Naive thymus-derived CD4-positive, alpha-beta T cell (primary cell): ENCODE results near the gene OR52K2. TPM values are rescaled to one million over a fixed set of nuclear protein-coding genes. Genes with fewer than 3 reads are reported as not detected.
"Not testable (repeated sequence)": the region's sequence is repeated elsewhere in the genome, so short reads cannot be mapped to it uniquely, and the experiment has no call there.

Experiments used
- ATAC-seq: fragments of 150-1000 bp; cut with Tn5 transposase; 2 replicates; pipeline ENCODE4 v1.10.0; 2021; ENCODE audit warnings: mild to moderate bottlenecking, moderate library complexity
- CTCF ChIA-PET: fragments of 350-600 bp; sonication (Branson Sonifier 250); formaldehyde crosslinking; loops from one replicate; lab custom pipeline; 2021; ENCODE audit warnings: antibody characterized with exemption; lab: Charles Lee
- POLR2A ChIA-PET: fragments of 350-600 bp; sonication (Branson Sonifier 250); formaldehyde crosslinking; loops from one replicate; lab custom pipeline; 2021; ENCODE audit warnings: antibody characterized with exemption, inconsistent platforms; lab: Charles Lee
- DNase-seq, 9 donors: peaks; one replicate each; pipeline versions ENCODE4 v3.0.0 to v3.0.0-alpha.2; 2020 to 2022; ENCODE audit warnings: mixed read lengths in 1 of 9
- H3K27ac ChIP-seq: one replicate; pipeline ENCODE4 v1.7.0; 2013; ENCODE audit warnings: mild to moderate bottlenecking, low read depth, low read length, moderate library complexity
- H3K27me3 ChIP-seq, 2 donors: one replicate each; pipeline ENCODE4 v1.7.0; 2013; ENCODE audit warnings: low read length in 2 of 2, mild to moderate bottlenecking in 2 of 2, moderate library complexity in 2 of 2; ENCODE audit not compliant: control insufficient read depth in 2 of 2, insufficient read depth in 2 of 2
- H3K36me3 ChIP-seq, 3 experiments: 1 replicate in 2 of 3; 2 replicates in 1 of 3; pipeline ENCODE4 v1.7.0; 2013; ENCODE audit warnings: low read length in 3 of 3, mild to moderate bottlenecking in 3 of 3, moderate library complexity in 1 of 3; ENCODE audit not compliant: insufficient read depth in 3 of 3, control insufficient read depth in 2 of 3
- H3K4me1 ChIP-seq, 2 donors: one replicate each; pipeline ENCODE4 v1.7.0; 2013; ENCODE audit warnings: low read length in 2 of 2, mild to moderate bottlenecking in 2 of 2, moderate library complexity in 1 of 2; ENCODE audit not compliant: control insufficient read depth in 2 of 2, insufficient read depth in 2 of 2
- H3K4me3 ChIP-seq: 2 replicates; pipeline ENCODE4 v1.7.0; 2013; ENCODE audit warnings: mild to moderate bottlenecking, low read length
- H3K9me3 ChIP-seq, 3 experiments: 1 replicate in 2 of 3; 2 replicates in 1 of 3; pipeline ENCODE4 v1.7.0; 2013; ENCODE audit warnings: low read length in 3 of 3; ENCODE audit not compliant: control insufficient read depth in 2 of 3
- H3K27ac Mint-ChIP-seq, 9 donors: one replicate each; pipeline ENCODE4 v1.8.0; 2020 to 2022; ENCODE audit warnings: mixed read lengths in 9 of 9, mild to moderate bottlenecking in 8 of 9, moderate library complexity in 5 of 9, inconsistent platforms in 2 of 9
- H3K27me3 Mint-ChIP-seq, 5 donors: one replicate each; pipeline ENCODE4 v1.8.0; 2021 to 2022; ENCODE audit warnings: mixed read lengths in 5 of 5, mild to moderate bottlenecking in 1 of 5
- H3K36me3 Mint-ChIP-seq, 5 donors: one replicate each; pipeline ENCODE4 v1.8.0; 2020 to 2022; ENCODE audit warnings: mixed read lengths in 5 of 5, mild to moderate bottlenecking in 3 of 5, inconsistent platforms in 1 of 5
- H3K4me1 Mint-ChIP-seq, 7 donors: one replicate each; pipeline ENCODE4 v1.8.0; 2020 to 2022; ENCODE audit warnings: mixed read lengths in 7 of 7, mild to moderate bottlenecking in 3 of 7, inconsistent platforms in 1 of 7
- H3K4me3 Mint-ChIP-seq, 10 donors: one replicate each; pipeline ENCODE4 v1.8.0; 2020 to 2022; ENCODE audit warnings: mild to moderate bottlenecking in 10 of 10, mixed read lengths in 10 of 10, moderate library complexity in 6 of 10, inconsistent platforms in 2 of 10
- H3K9me3 Mint-ChIP-seq, 11 donors: one replicate each; pipeline ENCODE4 v1.8.0; 2020 to 2022; ENCODE audit warnings: mixed read lengths in 11 of 11, mild to moderate bottlenecking in 4 of 11, inconsistent platforms in 1 of 11, moderate library complexity in 1 of 11
- intact Hi-C, 2 donors: fragments of 100-400 bp; cut with micrococcal nuclease; formaldehyde crosslinking; loops; one replicate each; pipeline ENCODE4 v1.15.1; 2023
- polyA plus RNA-seq, 2 donors: library from polyadenylated mRNA; unstranded; fragments of 300-500 nt; fragmentation: Illumina TruSeq; gene quantifications; one replicate each; pipeline ENCODE4 v1.2.3, GENCODE V29; 2021
- total RNA-seq, 6 experiments: library from RNA in 5 of 6; stranded (reverse) in 5 of 6; gene quantifications; 1 replicate in 5 of 6; 2 replicates in 1 of 6; pipeline ENCODE4 v1.2.3 and lab custom pipeline; 2021 to 2026

Gene OR52K2
- total RNA-seq = 1 to 10 TPM in 1 of 5 experiments, not detected in 4; 1.4 TPM
- not detected for polyA plus RNA-seq
- not detected for total RNA-seq (lab: John Stamatoyannopoulos, UW)

DNA sequence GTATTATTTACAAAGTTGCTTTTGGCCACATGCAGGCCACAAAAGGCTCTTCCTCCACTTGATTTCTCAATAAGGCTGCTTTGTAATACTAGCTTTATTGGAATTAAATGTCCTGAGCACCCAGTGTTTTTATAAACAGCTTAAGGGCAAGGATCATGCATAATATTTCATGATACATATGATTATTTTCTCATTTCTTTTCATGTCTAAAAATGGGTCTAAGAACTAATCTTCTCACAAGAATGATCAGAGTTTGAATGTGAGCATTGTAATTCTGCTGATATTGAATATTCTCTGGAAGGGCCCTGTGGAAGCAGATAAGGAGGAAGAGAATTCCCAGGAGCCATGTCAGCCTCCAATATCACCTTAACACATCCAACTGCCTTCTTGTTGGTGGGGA lies at the start of gene OR52K2:
TSS of gene OR52K2 (plus strand) at position 301 of the 400 bp plus-strand sequence. CDS start at position 346, 45 bp downstream.
- Mint-ChIP-seq H3K27me3 (peaks cover 0 to 14% (median 5%) of the 10 kb centered on the region in 5 donors), H3K9me3 (peaks cover 0 to 6% (median under 1%) of the 10 kb centered on the region in 11 donors), H3K36me3 (peaks cover 0 to 3% (median 0%) of the 10 kb centered on the region in 5 donors), H3K27ac (no peak within 1 kb of the TSS), H3K4me3 (no peak within 1 kb of the TSS), H3K4me1 (peaks cover 0 to 2% (median 0%) of the 10 kb centered on the region in 7 donors)
- Histone ChIP-seq H3K4me1 (no peaks in the 10 kb centered on the region), H3K27me3 (no peaks in the 10 kb centered on the region), H3K4me3 (no peak within 1 kb of the TSS), H3K27ac (no peak within 1 kb of the TSS), H3K36me3 (no peaks in the 10 kb centered on the region), H3K9me3 (no peaks in the 10 kb centered on the region)
- intact Hi-C loops = no loop called here
- ATAC-seq = no peak
- ChIA-PET CTCF (no interaction called here), POLR2A (no interaction called here)
- DNase-seq = no peak

DNA sequence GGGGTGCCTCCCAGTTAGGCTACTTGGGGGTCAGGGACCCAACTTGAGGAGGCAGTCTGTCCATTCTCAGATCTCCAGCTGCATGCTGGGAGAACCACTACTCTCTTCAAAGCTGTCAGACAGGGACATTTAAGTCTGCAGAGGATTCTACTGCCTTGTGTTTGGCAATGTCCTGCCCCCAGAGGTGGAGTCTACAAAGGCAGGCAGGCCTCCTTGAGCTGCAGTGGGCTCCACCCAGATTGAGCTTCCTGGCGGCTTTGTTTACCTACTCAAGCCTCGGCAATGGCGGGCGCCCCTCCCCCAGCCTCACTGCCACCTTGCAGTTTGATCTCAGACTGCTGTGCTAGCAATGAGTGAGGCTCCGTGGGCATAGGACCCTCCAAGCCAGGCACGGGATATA lies 42.9 kb upstream of the OR52K2 start:
- H3K4me3 Mint-ChIP-seq, H3K36me3 ChIP-seq, H3K27me3 ChIP-seq, H3K36me3 Mint-ChIP-seq, DNase-seq, H3K27ac Mint-ChIP-seq, H3K27ac ChIP-seq, intact Hi-C loops, H3K4me3 ChIP-seq, H3K4me1 Mint-ChIP-seq, H3K4me1 ChIP-seq, H3K9me3 ChIP-seq, CTCF ChIA-PET, ATAC-seq, POLR2A ChIA-PET: not testable (repeated sequence)
- Mint-ChIP-seq H3K9me3 (peaks cover 0 to 37% (median 18%) of the 10 kb centered on the region in 11 donors), H3K27me3 (peaks cover 5 to 30% (median 14%) of the 10 kb centered on the region in 5 donors)

DNA sequence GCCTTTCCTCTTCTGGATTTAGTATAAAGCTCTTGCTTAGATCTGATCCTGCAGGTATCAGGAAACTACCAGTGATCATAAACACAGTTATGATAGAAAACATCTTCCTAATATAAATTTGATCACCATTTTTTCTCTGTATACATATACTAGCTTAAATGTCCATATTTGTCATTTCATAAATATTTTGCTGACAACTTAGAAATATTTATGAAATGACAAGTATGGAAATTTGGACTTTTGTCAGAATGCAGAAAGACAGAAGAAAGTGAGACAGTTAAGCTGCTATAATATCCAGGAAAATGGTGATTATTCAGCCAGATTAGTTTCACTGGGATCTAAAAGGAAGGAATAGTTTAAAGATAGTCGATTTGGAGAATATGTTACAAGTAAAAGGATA lies 32.8 kb upstream of the OR52K2 start:
- H3K27me3 Mint-ChIP-seq = peaks cover 0 to 20% (median 2%) of the 10 kb centered on the region in 5 donors
- no peak overlapping the region for H3K4me3 Mint-ChIP-seq
- Histone ChIP-seq H3K9me3 (no peaks in the 10 kb centered on the region), H3K4me3 (no peak overlapping the region), H3K27ac (no peak overlapping the region), H3K4me1 (no peaks in the 10 kb centered on the region), H3K27me3 (no peaks in the 10 kb centered on the region), H3K36me3 (no peaks in the 10 kb centered on the region)
- ATAC-seq (no peak), DNase-seq (no peak)
- H3K9me3 Mint-ChIP-seq = no peaks in the 10 kb centered on the region
- intact Hi-C loops = no loop called here
- ChIA-PET CTCF (no interaction called here), POLR2A (no interaction called here)
- H3K27ac Mint-ChIP-seq = no peak overlapping the region
- peaks cover 0 to 3% (median 0%) of the 10 kb centered on the region in 5 donors for H3K36me3 Mint-ChIP-seq
- peaks cover 0 to 1% (median 0%) of the 10 kb centered on the region in 7 donors for H3K4me1 Mint-ChIP-seq

DNA sequence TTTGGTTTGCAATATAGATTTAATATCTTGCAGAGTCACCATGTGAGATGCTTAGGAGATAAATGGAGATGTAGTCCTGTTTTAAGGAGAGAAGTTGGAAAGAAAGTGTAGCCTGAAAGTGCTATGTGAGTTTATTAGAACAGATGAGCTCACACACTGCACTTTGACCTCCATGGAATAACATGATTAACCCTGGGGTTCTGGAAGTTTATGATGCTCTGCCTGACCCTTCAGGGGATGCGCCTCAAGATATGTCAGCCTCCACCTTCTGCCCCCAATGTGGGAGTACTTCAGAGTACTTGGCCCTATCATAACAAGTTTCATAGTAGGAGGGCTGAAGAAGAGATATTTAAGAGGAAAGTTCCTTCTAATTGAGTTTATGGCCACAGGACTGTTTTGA lies 32.3 kb upstream of the OR52K2 start:
- ChIA-PET POLR2A (no interaction called here), CTCF (no interaction called here)
- H3K4me3 ChIP-seq = no peak overlapping the region
- no peaks in the 10 kb centered on the region for H3K4me1 ChIP-seq
- intact Hi-C loops = no loop called here
- H3K9me3 ChIP-seq = no peaks in the 10 kb centered on the region
- DNase-seq (no peak), ATAC-seq (no peak)
- H3K27me3 ChIP-seq = no peaks in the 10 kb centered on the region
- Mint-ChIP-seq H3K36me3 (peaks cover 0 to 3% (median 0%) of the 10 kb centered on the region in 5 donors), H3K27me3 (peaks cover 0 to 20% (median 3%) of the 10 kb centered on the region in 5 donors), H3K4me1 (peaks cover 0 to 1% (median 0%) of the 10 kb centered on the region in 7 donors), H3K4me3 (no peak overlapping the region), H3K9me3 (no peaks in the 10 kb centered on the region), H3K27ac (no peak overlapping the region)
- H3K27ac ChIP-seq = no peak overlapping the region
- no peaks in the 10 kb centered on the region for H3K36me3 ChIP-seq

DNA sequence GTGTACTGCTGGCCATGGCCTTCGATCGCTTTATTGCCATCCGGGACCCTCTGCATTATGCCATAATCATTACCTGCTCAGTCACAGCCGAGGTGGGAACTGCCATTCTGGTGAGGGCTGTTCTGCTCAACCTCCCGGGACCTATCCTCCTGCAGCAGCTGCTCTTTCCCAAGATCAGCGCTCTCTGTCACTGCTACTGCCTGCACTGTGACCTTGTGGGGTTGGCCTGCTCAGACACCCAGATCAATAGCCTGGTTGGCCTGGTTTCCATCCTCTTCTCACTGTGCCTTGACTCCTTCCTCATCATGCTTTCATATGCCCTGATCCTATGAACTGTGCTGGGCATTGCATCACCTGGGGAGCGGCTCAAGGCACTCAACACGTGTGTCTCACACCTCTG lies 30.7 kb upstream of the OR52K2 start:
- no peak overlapping the region for H3K4me3 Mint-ChIP-seq
- H3K4me1 ChIP-seq = no peaks in the 10 kb centered on the region
- peaks cover 0 to 1% (median 0%) of the 10 kb centered on the region in 7 donors for H3K4me1 Mint-ChIP-seq
- ChIA-PET CTCF (no interaction called here), POLR2A (no interaction called here)
- peaks cover 0 to 15% (median 3%) of the 10 kb centered on the region in 5 donors for H3K27me3 Mint-ChIP-seq
- H3K27me3 ChIP-seq = no peaks in the 10 kb centered on the region
- peaks cover 0 to under 1% (median 0%) of the 10 kb centered on the region in 5 donors for H3K36me3 Mint-ChIP-seq
- H3K27ac ChIP-seq = no peak overlapping the region
- intact Hi-C loops = no loop called here
- no peaks in the 10 kb centered on the region for H3K9me3 ChIP-seq
- H3K4me3 ChIP-seq = no peak overlapping the region
- H3K36me3 ChIP-seq = no peaks in the 10 kb centered on the region
- ATAC-seq (no peak), DNase-seq (no peak)
- H3K9me3 Mint-ChIP-seq = peaks cover 0 to 2% (median 0%) of the 10 kb centered on the region in 11 donors
- no peak overlapping the region for H3K27ac Mint-ChIP-seq

DNA sequence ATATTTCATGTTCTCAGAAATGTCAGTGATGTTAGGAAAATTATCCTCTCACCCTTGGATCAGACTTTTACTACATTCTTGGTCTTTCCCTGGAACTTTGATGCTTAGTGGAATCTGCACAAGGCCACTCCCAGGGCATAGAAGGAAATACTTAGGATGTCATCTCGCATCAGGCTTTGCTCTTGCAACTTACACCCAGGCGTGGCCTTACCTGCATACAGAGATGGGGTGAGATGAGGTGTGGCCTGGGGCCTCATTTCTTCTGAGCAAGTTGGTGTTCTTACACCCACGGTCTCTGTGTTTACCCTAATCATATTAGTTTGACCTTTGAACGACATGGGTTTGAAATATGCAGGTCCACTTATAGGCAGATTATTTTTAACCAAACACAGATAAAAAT lies 19.0 kb upstream of the OR52K2 start:
- Mint-ChIP-seq H3K4me1 (peaks cover 0 to 1% (median 0%) of the 10 kb centered on the region in 7 donors), H3K27ac (no peak overlapping the region), H3K9me3 (peaks cover 0 to 3% (median 0%) of the 10 kb centered on the region in 11 donors), H3K36me3 (no peaks in the 10 kb centered on the region), H3K4me3 (no peak overlapping the region), H3K27me3 (peaks cover 0 to 15% (median 8%) of the 10 kb centered on the region in 5 donors)
- ChIA-PET CTCF (no interaction called here), POLR2A (no interaction called here)
- ATAC-seq (no peak), DNase-seq (no peak)
- Histone ChIP-seq H3K9me3 (no peaks in the 10 kb centered on the region), H3K4me1 (no peaks in the 10 kb centered on the region), H3K27me3 (no peaks in the 10 kb centered on the region), H3K36me3 (no peaks in the 10 kb centered on the region), H3K4me3 (no peak overlapping the region), H3K27ac (no peak overlapping the region)
- intact Hi-C loops = no loop called here

DNA sequence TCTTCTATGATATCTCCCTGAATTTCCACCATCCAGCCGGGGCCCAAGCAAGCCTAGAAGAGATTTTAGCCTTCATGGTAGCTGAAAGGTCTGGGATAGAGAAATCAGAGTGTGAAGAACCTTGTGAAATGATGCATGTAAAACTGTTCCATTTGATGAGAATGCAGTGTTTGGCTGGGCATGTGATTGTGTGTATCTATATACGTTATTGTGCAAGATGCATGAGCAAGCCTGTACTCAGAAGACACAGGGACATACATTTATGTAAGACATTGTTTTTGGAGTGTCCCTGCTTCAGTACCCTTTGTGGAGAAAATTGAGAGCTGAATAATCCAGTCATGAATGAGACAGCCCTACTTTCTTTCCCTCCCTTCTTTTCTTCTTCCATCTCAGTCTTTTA lies 15.2 kb upstream of the OR52K2 start:
- H3K27me3 Mint-ChIP-seq = peaks cover 6 to 29% (median 22%) of the 10 kb centered on the region in 5 donors
- H3K36me3 Mint-ChIP-seq = peaks cover 0 to 4% (median 0%) of the 10 kb centered on the region in 5 donors
- H3K4me3 Mint-ChIP-seq = no peak overlapping the region
- CTCF ChIA-PET = no interaction called here
- intact Hi-C loops = no loop called here
- no peak overlapping the region for H3K27ac Mint-ChIP-seq
- peak; percentile 70 for ATAC-seq
- H3K9me3 ChIP-seq = no peaks in the 10 kb centered on the region
- no peak for DNase-seq
- no peaks in the 10 kb centered on the region for H3K4me1 ChIP-seq
- no peak overlapping the region for H3K4me3 ChIP-seq
- H3K27me3 ChIP-seq = no peaks in the 10 kb centered on the region
- no peak overlapping the region for H3K27ac ChIP-seq
- peaks cover 0 to 5% (median 2%) of the 10 kb centered on the region in 11 donors for H3K9me3 Mint-ChIP-seq
- H3K4me1 Mint-ChIP-seq = peaks cover 0 to 1% (median 0%) of the 10 kb centered on the region in 7 donors
- POLR2A ChIA-PET = no interaction called here
- no peaks in the 10 kb centered on the region for H3K36me3 ChIP-seq
